GM21737 (cell line): Measurements from ENCODE around the gene MAST3.

Experiments
- ATAC-seq: cut with Tn5 transposase; IDR thresholded peaks from one replicate; pipeline ENCODE4 v1.9.1; 2021; ENCODE audit warnings: mild to moderate bottlenecking, moderate library complexity; ENCODE audit not compliant: unreplicated experiment

MAST3 gene

GRCh38 chr19:18097217-18097992 is at the start of gene MAST3:
Gene MAST3, plus strand, starts transcription at chr19:18097778. Its CDS starts 15 bp downstream, at chr19:18097793.
- ATAC-seq: peak; percentile 52

- ATAC-seq: no peak
These were observed 48.2 kb upstream of the MAST3 start for GRCh38 chr19:18049385-18049784.

- no peak for ATAC-seq
These were observed 45.7 kb upstream of the MAST3 start for GRCh38 chr19:18051887-18052286.

DNA sequence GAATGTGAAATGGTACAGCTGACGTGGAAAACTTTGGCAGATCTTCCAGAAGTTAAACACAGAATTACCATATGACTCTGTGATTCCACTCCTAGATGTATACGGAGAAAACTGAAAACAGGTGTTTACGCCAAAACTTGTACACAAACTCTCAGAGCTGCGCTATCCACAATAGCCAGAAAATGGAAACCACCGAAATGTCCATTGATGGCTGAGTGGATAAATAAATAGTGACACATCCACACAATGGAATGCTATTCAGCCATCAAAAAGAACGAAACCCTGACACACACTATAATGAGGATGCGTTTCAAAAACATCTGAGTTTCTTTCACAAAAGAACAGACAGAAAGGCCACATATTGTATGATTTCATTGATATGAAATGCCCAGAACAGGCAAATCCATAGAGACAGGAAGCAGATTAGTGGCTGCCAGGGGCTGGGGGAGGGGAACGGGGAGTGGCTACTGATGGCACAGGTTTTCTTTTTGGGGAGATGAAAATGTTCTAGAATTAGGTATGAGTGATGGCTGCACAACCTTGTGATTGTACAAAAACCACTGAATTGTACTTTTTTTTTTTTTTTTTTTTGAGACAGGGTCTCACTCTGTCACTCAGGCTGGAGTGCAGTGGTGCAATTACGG is 43.9 kb upstream of the MAST3 start:
- ATAC-seq: no peak

GRCh38 chr19:18055967-18056366 is 41.6 kb upstream of the MAST3 start:
- ATAC-seq: no peak

- ATAC-seq: no peak
These were observed 40.0 kb upstream of the MAST3 start for GRCh38 chr19:18057557-18057956.

- ATAC-seq: peak; percentile 72
These were observed 39.2 kb upstream of the MAST3 start for GRCh38 chr19:18058208-18059009.

GRCh38 chr19:18059297-18059696 is 38.3 kb upstream of the MAST3 start:
- no peak for ATAC-seq

DNA sequence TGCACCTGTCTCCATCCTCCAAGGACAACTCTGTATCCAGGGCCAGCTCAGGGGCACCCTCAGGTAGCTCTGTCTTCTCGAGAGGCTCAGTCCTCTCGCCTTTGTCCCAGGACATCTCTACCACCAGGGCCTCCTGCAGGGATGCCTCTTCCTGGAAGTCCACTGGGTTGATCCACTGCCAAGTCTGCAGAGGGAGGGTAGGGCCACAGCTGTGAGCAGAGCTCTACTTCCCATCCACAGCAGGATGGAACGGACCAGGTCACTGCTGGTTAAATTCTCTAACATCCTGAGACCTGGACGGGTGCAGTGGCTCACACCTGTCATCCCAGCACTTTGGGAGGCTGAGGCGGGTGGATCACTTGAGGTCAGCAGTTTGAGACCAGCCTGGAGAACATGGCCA is 37.7 kb upstream of the MAST3 start:
- no peak for ATAC-seq

- ATAC-seq: no peak
These were observed 37.1 kb upstream of the MAST3 start for GRCh38 chr19:18060472-18060871.

GRCh38 chr19:18062028-18062427 is 35.5 kb upstream of the MAST3 start:
- ATAC-seq: no peak

DNA sequence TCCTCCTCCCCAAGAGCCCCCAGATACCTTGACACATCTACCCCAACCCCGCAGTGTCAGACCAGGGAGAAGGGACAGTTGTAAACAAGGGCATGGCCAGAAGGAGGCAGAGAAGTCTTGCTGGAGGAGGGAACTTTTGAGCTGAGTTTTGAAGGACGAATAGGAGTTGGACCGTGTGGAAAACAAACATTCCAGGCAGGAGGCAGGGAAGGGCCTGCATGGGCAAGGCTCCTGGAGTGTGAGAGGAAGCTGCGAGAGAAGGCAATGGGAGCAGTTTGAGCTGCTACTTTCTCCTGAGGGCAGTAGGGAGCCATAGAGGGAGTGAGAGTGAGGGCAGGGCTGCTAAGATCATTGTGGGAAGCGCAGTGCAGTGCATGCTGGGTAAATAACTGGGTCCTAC is 34.1 kb upstream of the MAST3 start:
- no peak for ATAC-seq

GRCh38 chr19:18065173-18065495 is 32.4 kb upstream of the MAST3 start:
- no peak for ATAC-seq

GRCh38 chr19:18068395-18068794 is 29.2 kb upstream of the MAST3 start:
- no peak for ATAC-seq

DNA sequence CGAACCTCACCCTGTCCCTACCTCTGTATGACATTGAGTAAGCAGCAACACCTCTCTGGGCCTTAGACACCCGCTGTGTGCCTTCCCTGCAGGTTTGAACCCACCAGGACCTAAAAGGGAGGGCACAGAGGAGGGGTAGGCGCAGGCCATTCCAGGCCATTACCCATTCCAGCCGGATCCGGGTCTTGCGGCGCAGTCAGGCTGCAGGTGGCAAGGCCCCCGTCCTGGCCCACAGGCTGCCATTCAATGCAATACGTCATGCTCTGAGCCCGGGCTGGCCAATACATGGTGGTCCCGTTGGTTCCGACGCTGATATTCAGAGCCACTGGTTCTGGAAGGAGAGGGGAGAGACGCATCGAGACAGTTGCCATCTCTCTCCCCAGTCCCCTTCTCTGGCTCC is 28.2 kb upstream of the MAST3 start:
- no peak for ATAC-seq

GRCh38 chr19:18070181-18070580 is 27.4 kb upstream of the MAST3 start:
- no peak for ATAC-seq

DNA sequence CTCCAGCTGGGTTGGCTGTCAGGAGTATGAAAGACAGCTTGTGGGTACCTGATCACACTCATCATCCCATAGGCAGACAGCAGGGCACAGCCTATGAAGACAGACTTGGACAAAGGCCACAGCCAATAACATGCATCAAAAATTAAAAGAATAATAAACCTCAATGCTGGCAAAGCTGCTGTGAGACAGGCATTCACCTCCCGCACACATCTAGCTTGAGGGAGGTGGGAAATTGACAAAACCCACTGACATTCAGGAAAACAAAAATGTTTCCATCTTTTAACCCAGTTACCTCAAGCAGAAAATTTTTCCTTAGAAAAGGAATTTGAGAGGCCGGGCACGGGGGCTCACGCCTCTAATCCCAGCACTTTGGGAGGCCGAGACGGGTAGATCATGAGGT is 25.2 kb upstream of the MAST3 start:
- no peak for ATAC-seq

DNA sequence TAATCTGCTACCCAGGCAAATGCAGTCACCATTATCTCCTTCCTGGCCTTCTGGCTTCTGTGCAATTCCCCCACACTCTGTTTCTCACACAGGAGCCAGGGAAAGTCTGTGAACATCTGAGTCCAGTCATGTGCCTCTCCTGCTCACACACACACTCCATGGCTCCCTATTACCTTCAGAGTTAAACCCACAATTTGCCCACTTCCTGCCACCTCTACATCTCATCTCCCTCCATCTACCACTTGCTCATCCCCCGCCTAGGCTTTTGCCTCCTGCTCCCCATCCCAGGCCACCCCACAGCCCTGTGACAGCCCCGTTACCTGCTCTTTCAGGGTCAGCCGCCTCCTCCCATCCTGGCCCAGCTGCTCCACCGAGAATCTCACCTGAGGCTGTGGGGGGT is 24.4 kb upstream of the MAST3 start:
- ATAC-seq: no peak

DNA sequence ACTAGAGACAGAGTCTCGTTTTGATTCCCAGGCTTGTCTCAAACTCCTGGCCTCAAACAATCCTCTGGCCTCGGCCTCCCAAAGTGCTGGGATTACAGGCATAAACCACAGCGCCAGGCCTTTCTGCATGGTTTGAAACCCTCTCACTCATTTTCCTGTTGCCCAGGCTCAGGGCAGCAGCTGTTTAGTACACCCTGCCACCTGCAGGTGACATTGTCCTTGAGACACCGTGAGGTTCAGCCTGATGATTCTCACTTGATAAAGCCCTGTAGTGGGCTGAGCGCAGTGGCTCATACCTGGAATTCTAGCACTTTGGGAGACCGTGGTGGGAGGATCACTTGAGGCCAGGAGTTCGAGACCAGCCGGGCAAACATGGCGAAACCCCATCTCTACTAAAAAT is 23.4 kb upstream of the MAST3 start:
- ATAC-seq: no peak

GRCh38 chr19:18083929-18084684 is 13.5 kb upstream of the MAST3 start:
- no peak for ATAC-seq
